ENCODE data around the gene HCRTR1. TPM values are rescaled to one million over a fixed set of nuclear protein-coding genes. Genes with fewer than 3 reads are reported as not detected.

HCRTR1 gene
- total RNA-seq, 1 donor from 2014 or later, result 0.39 TPM

- DNase-seq (ENCODE audit: low spot score), result no peak
Measured at GRCh38 chr1:31647106-31647505, 29.6 kb downstream of the HCRTR1 start.

- no peak for DNase-seq (ENCODE audit: low spot score)
Measured at GRCh38 chr1:31648190-31648589, 30.7 kb downstream of the HCRTR1 start.

DNA sequence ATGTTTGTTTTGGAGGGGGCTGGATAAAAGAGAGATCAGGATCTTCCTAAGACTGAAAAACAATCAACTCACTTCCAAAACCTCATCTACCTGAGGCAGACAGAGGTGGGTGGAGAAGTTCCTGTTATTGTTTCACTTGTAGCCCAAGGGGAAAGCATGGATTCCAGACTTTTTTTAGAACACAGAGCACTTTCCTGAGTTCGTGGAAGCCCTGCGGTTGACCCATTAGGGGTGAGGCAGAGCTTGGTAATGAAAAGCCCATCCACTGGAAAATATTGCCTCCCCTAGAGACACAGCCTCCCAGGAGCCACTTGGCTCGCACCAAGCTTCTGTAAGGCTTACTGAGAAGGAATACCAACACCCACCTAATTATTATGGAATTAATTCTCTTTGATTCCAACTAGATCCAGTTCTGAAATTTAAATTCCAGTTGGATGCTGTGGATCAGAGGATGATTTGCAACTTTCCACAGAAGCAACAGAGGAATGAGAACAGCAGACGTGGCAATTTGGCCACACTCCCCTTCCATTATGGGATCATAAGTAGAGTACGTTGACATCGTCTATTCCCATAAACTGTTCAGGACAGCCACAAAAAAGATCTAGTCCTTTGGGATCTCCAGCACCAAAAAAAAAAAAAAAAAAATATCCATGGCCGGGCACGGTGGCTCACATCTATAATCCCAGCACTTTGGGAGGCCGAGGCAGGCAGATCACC lies 31.3 kb downstream of the HCRTR1 start:
- DNase-seq (ENCODE audit: low spot score), result no peak

GRCh38 chr1:31650161-31651088 lies 32.9 kb downstream of the HCRTR1 start:
- no peak for DNase-seq (ENCODE audit: low spot score)

- no peak for DNase-seq (ENCODE audit: low spot score)
Measured at GRCh38 chr1:31651089-31651420, 33.6 kb downstream of the HCRTR1 start.

DNA sequence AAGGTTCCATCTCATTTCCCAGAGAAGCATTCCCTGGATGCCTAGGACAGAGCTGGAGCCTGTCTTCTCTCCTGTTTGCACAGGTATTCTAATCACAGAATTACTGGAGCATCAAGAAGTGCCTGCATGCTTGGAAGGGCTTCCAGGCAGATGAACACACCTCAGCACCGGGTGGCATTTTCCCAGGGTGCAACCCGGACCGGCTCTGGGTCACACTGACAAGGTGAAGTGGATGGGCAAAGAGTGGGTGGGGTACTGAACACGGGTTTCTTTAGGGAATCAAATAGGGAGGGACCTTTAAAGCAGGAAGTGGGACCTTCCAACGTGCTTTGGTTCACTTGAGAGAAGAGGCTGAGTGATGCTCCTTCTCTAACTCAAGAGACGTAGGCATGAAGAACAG lies 34.3 kb downstream of the HCRTR1 start:
- DNase-seq (ENCODE audit: low spot score), result no peak

- no peak for DNase-seq (ENCODE audit: low spot score)
Measured at GRCh38 chr1:31652891-31653499, 35.5 kb downstream of the HCRTR1 start.

GRCh38 chr1:31653717-31654473 lies 36.4 kb downstream of the HCRTR1 start:
- DNase-seq (ENCODE audit: low spot score), result no peak

- DNase-seq (ENCODE audit: low spot score), result no peak
Measured at GRCh38 chr1:31654474-31654776, 36.9 kb downstream of the HCRTR1 start.

- DNase-seq (ENCODE audit: low spot score), result no peak
Measured at GRCh38 chr1:31655104-31655503, 37.6 kb downstream of the HCRTR1 start.

GRCh38 chr1:31655756-31656155 lies 38.3 kb downstream of the HCRTR1 start:
- no peak for DNase-seq (ENCODE audit: low spot score)

DNA sequence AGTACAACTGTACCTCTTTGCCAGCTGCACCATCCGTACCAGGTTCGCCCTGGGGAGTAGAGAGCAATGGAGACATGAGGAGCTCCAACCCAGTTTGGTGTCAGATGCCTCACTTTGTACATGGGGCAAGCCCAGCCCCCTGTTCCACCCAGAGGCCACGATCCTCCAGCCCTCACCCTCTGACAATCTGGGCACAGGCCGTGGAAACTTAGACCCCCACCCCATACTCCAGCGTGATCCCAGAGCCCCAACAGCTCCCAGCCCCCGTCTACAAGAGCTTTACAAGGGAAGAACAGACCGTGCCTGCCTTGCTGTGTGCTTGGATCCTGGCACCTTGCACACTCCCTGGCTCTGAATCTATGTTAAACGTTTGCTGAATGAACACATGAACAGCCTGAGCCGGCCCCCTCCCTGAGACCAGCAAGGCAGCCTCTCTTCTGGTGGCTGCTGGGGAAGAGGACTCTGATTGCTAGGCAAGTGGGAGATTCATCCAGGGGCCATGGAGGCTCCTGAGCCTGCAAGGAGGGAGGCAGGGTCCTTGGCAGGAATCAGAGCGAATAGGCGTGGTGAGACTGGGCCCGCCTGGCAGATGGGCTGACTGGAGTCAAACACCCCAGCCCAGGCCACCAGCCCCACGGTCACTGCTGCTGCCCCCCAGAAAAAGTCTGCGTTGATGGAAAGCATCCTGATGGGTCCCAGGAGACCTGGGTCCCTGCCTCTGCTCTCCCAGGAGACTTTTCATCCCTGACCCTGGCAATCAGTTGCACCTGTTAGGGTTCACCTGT lies 39.7 kb downstream of the HCRTR1 start:
- DNase-seq (ENCODE audit: low spot score), result no peak

- DNase-seq (ENCODE audit: low spot score), result no peak
Measured at GRCh38 chr1:31657972-31658510, 40.6 kb downstream of the HCRTR1 start.

- DNase-seq (ENCODE audit: low spot score), result no peak
Measured at GRCh38 chr1:31658721-31659120, 41.2 kb downstream of the HCRTR1 start.

- no peak for DNase-seq (ENCODE audit: low spot score)
Measured at GRCh38 chr1:31659889-31660288, 42.4 kb downstream of the HCRTR1 start.

- no peak for DNase-seq (ENCODE audit: low spot score)
Measured at GRCh38 chr1:31660871-31661455, 43.5 kb downstream of the HCRTR1 start.

- no peak for DNase-seq (ENCODE audit: low spot score)
Measured at GRCh38 chr1:31661856-31662255, 44.4 kb downstream of the HCRTR1 start.

DNA sequence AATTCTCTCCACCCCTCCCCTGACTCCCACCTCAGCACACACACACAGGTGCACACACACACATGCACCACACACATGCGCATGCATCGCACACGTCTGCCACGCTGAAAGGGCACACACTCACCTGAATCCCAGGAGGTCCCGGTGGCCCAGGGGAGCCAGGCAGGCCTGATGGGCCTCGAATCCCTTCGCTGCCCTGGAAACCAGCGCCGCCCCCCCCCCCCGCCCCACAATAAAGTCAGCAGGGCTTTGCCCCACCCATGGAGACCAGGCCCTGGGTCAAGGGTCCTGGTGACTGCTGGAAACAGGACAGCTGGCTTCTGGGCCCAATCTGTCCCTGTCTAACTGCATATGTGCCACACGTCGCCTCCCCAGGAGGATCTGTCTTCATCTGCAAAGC lies 45.0 kb downstream of the HCRTR1 start:
- no peak for DNase-seq (ENCODE audit: low spot score)

DNA sequence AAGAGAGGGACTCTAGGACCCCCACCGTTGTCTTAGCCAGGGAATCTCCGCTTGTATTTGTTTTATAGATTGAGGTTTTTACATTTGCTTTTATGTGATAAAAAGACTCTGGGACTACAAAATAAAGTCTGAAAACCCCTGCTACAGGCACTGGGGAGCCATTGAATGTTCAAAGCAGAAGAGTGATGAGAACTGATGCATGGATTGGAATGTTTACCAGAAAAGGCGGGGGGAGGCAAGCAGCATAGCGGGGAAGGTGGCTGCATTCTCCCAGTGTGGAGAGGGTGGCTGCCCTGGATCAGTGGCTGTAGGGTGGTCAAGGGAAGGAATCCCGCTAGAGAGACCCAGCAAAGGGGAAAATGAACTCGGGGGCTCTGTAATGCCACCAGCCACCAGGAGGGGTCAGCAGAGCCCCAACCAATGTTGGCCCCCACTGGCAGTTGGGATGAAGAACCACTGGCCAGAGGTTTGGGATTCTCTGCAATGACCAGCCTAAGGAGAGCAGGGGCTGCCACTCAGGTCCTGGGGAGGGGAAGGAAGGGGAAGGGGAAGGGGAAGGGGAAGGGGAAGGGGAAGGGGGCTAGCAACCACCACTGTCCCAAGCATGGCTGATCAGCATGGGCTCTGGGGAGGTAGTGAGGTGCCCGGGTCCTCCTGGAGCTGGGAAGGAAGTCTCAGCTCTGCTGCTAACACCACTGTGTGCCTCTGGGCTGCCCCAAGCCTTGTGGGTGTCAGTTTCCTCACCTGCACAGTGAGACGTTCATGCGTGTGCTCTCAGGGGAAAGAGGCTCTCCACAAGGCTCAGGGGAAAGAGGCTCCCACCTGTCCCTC lies 46.3 kb downstream of the HCRTR1 start:
- DNase-seq (ENCODE audit: low spot score), result no peak
